HG03521 (cell line): Measurements from ENCODE around the gene PRDX4.
"Not testable (repeated sequence)": the region's sequence is repeated elsewhere in the genome, so short reads cannot be mapped to it uniquely, and the experiment has no call there.

Experiments
- ATAC-seq: cut with Tn5 transposase; IDR thresholded peaks from one replicate; pipeline ENCODE4 v1.9.1; 2021; ENCODE audit warnings: mild to moderate bottlenecking, moderate library complexity; ENCODE audit not compliant: unreplicated experiment

PRDX4 gene

DNA sequence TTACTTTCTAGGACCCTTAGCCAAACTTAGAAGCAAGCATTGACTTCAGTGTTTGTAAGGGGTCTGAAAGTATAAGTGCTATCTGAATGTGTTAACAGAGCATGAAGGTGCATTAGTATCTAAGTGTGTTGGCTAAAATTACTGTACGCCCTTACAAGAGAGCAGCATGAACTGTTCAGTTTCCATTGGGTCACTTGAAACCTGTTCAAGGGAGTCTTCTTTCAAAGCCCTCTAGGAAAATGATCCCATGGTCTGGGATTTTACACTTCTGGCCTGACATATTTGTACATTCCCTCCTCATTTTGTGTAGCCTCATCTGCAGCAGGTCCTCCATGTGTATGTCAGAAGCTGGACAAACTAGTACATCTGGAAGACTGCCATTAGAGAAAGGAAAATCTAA, 3.2 kb downstream of the PRDX4 start:
- ATAC-seq, result no peak

DNA sequence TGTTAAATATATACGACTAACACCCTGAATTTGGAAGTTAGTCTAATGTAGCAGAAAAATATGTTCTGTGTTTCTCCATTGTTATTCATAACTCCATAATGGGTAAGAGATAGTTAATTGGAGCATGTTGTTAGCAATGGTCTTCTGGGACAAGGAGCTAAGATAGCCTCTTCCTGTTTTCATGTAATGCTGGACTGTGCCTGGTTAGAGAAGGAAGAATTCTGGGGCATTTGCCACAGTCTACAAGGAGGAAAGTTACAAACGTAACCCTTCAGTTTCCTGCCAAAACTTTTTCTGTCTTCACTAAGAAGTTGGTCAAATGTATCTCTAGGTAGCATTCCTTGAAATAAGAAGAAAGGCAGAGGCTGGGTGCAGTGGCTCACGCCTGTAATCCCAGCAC, 5.8 kb downstream of the PRDX4 start:
- no peak for ATAC-seq

DNA sequence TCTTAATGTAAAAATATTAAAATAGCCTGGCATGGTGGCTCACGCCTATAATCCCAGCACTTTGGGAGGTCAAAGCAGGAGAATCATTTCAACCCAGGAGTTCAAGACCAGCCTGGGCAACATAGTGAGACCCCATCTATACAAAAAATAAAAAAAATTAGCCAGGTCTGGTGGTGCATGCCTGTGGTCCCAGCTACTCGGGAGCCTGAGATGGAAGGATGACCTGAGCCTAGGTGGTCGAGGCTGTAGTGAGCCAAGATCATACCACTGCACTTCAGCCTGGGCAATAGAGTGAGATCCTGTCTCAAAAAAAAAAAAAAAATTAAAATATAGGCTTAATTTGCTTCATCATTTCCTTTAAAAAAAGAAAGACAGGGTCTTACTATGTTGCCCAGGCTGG, 9.2 kb downstream of the PRDX4 start:
- not testable (repeated sequence) for ATAC-seq

DNA sequence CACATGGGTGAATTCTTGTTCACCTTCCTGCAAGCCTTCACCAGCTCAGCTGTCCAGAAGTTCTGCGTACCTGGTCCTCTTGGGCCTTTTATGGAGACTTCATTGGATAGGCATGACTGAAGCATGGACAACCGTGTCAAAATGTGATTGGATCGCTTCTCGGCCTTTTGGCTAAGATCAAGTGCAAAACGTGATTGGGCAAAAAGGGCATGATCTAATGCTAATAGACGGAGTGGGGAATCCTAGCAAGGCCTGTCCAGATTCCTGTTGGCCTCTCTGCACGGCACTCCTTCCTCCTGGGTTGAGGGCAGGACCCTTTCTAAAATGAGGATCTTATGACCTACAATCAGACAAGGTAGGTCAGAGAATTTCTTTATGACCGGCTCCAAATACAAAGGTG, 24.9 kb downstream of the PRDX4 start:
- no peak for ATAC-seq

DNA sequence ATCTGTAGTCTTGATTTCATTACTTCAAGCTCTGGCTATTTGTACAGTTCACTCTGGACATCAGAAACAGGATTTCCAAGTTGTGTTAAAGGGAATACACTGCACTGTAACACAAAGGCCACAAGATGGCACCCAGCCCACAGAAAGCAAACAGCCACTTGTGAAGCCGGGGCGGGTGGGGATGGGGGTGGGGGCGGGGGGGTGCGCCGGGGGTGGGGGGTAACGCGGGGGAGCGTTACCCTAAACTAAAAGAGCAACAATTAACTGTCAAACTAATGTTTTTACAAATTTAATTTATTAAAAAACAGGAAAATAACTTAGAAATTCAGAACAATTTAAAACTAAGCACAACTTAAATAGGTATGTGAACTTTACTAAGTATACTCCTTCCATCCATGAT, 27.3 kb downstream of the PRDX4 start:
- no peak for ATAC-seq

DNA sequence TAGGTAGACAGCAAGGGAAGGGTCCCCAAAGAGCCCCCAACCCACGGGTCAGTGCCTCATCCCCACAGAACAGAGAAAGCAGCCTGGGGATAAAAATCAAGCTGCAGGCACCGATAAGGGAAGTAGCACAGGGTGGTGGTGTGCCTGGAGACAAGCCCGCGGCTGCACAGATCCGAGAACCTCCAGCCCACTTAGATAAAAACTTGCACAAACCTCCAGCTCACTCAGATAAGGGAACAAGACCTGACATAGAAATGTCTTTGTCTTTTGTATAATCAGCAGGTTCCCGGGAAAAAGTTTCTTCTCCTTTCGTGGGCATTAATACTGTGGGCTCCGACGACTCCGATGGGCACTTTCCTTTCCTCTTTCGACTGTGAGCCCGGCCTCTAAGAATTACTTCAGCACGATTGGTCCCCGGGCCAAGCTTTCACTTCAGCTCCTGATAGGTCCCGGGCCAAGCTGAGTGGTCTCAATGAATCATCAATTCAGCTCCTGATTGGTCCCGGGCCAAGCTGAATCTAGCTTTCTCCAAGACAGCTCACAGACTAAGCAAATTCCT, 32.4 kb downstream of the PRDX4 start:
- ATAC-seq, result peak; percentile 73

DNA sequence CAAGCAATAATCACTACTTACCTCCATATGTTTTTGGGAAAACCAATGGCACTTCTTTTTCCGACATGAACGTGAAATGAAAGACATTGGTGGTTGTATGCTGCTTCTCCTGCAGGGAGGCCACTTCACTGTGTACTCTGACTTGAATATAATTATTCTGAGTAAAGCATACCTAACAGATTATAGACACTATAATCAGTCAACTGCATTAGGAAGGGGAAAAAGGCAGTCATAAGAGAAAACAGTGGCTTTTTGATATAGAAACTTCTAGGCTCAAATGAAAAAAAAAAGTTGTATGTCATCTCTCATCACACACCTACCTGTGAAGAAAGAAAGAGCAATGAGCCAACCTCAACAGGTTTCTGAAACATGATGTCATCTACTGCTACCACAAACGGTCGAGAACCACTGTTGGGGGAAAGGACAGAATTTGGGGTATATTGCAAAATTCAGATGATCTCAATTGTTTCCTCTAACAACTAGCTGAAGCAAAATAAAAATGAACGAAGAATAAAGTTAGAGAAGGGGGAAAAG, 37.4 kb downstream of the PRDX4 start:
- ATAC-seq, result no peak

DNA sequence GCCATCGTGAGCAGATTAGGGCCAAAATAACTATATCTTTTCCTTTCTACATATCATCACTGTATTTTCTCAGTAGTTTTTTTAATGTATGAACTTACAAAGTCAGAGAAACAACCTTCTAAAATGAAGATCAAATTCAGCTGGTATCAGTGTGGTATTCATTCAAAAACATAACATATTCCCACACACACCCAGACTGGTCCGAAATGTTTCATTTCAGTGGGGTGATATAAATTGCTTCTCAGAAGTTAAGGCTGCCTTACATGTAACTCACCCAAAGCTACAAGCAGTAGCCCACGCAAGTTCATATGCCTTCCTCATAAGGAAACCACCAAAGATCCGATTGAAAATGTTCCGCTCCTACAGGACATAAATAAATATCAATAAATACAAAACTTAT, 37.9 kb downstream of the PRDX4 start:
- no peak for ATAC-seq

DNA sequence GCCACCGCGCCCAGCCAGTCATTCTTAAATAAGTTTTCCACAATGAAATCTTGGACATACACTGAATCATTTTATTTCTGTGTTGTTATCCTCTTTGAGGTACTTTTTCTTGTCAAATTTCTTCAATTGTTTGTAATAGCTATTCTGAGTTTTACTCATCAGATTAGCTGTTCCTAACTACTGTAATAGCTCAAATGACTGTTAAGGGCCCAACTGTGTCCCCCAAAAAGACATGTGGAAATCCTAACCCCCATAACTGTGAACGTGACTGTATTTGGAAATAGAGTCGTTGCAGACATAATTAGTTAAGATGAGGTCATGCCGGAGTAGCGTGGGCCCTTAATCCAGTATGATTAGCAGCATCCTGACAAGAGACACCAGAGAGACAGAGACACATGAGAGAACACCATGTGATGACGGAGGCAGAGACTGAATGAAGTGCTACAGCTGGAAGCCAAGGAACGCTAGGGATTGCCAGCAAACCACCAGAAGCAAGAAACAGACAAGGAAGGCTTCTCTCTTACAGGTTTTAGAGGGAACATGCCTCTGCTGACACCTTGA, 52.9 kb downstream of the PRDX4 start:
- ATAC-seq, result no peak

DNA sequence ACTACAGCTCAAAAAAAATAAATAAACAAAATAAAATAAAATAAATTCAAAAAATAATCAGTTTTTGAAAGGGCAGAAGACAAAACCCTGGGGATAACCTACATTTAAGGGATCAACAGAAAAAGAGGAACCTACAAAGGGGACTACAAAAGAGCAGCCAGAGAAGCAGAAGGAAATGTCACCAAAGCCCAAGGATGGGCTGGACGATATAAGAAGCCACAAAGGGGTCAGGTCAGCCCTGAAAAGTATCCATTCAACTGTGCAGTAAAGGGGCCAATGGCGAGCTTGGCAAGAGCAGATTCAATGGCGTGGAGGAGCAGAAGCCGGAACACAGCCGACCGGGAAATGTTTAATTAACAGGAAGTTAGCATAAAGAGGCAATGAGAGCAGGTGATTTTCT, 58.9 kb downstream of the PRDX4 start:
- no peak for ATAC-seq

DNA sequence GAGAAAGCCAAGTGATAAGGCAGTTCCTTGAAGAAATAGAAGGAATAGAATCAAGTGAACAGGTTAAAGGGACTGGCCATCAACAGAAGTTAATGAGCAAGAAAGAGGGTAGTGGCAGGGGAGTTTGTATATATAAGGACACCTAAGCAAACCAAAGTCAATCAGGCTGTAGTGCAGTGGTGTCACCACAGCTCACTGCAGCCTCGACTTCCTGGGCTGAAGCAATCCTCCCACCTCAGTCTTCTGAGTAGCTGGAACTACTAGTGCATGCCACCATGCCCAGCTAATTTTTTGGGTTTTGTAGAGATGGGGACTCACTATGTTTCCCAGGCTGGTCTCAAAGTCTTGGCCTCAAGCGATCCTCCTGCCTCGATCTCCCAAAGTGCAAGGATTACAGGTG, 59.9 kb downstream of the PRDX4 start:
- no peak for ATAC-seq

DNA sequence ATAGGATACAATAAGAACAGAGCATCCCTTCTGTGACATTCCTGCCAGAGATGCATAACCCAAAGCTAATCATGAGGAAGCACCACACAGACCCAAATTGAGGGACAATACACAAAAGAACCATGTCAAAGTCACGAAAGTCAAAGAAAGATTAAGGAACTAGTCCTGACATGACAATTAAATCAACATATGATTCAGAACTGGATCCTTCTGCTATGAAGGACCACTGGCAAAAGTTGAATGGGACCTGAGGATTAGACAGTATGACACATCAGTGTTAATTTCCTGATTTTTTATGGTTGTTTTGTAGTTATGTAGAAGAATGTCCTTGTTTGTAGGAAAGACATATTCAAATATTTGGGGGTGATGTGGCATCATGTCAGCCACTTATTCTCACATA, 61.9 kb downstream of the PRDX4 start:
- ATAC-seq, result no peak

DNA sequence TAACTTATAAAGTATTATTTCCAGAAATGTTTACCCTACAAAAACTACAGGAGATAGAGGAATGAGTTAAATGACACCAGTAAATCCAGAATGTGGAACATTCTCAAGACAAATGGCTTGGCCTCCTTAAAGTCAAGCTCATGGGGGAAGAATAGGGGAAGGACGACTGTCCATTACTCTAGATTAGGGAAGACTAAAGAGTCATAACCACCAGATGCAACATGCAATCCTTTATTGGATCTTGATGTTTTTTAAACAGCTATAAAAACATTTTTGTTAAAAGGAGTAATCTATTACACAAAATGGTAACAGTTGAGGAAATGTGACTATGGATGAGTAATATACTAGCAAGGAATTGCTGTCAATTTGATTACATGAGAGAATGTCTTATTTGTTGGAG, 64.7 kb downstream of the PRDX4 start:
- no peak for ATAC-seq

DNA sequence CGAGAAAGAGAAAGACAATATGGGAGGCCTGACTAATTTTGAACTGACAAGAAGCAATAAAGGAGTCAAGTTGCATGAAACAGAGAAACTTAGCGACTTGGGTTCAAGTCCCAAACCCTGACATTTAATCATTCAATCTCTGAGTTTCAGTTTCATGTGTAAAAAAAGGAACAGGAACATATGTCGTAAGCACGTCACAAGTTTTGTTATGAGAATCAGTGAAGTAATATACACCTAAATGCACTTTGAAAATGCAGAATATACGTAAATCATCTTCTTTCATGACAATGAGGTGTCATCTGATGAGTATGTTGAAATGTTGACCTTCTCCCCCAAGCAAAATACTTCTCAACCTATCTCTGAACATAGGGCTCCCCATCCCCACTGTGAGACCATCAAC, 65.4 kb downstream of the PRDX4 start:
- peak; percentile 85 for ATAC-seq
